Psoas muscle (tissue), 8 donors: ENCODE data around the gene KRT9. TPM values are rescaled to one million over a fixed set of nuclear protein-coding genes. Genes with fewer than 3 reads are reported as not detected.
"Not testable (repeated sequence)": the region's sequence is repeated elsewhere in the genome, so short reads cannot be mapped to it uniquely, and the experiment has no call there.

Experiments
- ATAC-seq, 4 donors: fragments of 200-7000 bp; cut with Tn5 transposase; one replicate each; pipeline ENCODE4 v1.9.1; 2020; ENCODE audit warnings: moderate library complexity in 3 of 4, mild to moderate bottlenecking in 2 of 4
- DNase-seq, 2 donors: peaks; one replicate each; pipeline ENCODE4 v3.0.0-alpha.2; 2020
- H3K27ac ChIP-seq: fragments of 200-600 bp; one replicate; pipeline ENCODE4 v1.8.0; 2022
- H3K27me3 ChIP-seq, 3 donors: fragments of 200-600 bp in 1 of 3; one replicate each; pipeline versions ENCODE4 v1.6.1 to v1.8.0; 2013 to 2022; ENCODE audit warnings: low read length in 2 of 3, mild to moderate bottlenecking in 2 of 3, moderate library complexity in 1 of 3; ENCODE audit not compliant: insufficient read depth in 3 of 3
- H3K36me3 ChIP-seq, 2 donors: fragments of 200-600 bp in 1 of 2; one replicate each; pipeline versions ENCODE4 v1.6.1 to v1.8.0; 2013 to 2022; ENCODE audit warnings: low read depth in 1 of 2, mild to moderate bottlenecking in 1 of 2, moderate library complexity in 1 of 2; ENCODE audit not compliant: insufficient read depth in 1 of 2
- H3K4me1 ChIP-seq: fragments of 200-600 bp; one replicate; pipeline ENCODE4 v1.8.0; 2022
- H3K4me3 ChIP-seq: fragments of 200-600 bp; one replicate; pipeline ENCODE4 v1.8.0; 2022; ENCODE audit warnings: mild to moderate bottlenecking
- H3K9me3 ChIP-seq: fragments of 200-600 bp; one replicate; pipeline ENCODE4 v1.8.0; 2022
- WGBS, 3 donors: extraction: QIAGEN DNeasy Blood & Tissue Kit; methylation state at CpG; one replicate each; pipeline versions ENCODE4 v1.1.6 to v1.1.7; 2013; 5-methylcytosine and 5-hydroxymethylcytosine counted together
- intact Hi-C, 2 donors: fragments of 100-400 bp; cut with DNase I; formaldehyde crosslinking; loops; one replicate each; pipeline versions ENCODE4 v1.11.0 to v1.14.2; 2022
- polyA plus RNA-seq, 3 donors: library from polyadenylated mRNA; stranded (reverse); fragments of 200-250 nt; gene quantifications; one replicate each; pipeline ENCODE4 v1.2.3, GENCODE V29; 2013
- total RNA-seq, 4 donors: library from RNA; stranded (reverse); fragmentation: NEBNext Ultra II Directional in 2 of 4; extraction: Animal tissue kit (Norgen Biotek cat#: 25700) in 2 of 4; gene quantifications; one replicate each; pipeline versions ENCODE4 v1.2.1 to v1.2.4, GENCODE V29; 2021 to 2023
- TF ChIP-seq, protein P1 (sequence below): fragments of 200-600 bp; IDR thresholded peaks from one replicate; pipeline ENCODE4 v1.8.0; 2022; ENCODE audit warnings: antibody characterized with exemption
- donor health status: healthy with polysubstance abuse.
- donor health status: DM: no; HTN: no; CAD: no; lungs with moderate emphysema.
- donor health status: Bipolar disorder and iron deficiency.
- donor health status: healthy.
- donor health status: DM: yes; HTN: yes; CAD: no.
- donor health status: DM: no; HTN: no; CAD: no.
- donor health status: DM: no; HTN: no; CAD: no.
- donor health status: DM: yes; HTN: yes; CAD: no.

The KRT9 gene
- total and polyA plus RNA-seq, 7 donors, result 0.01 TPM; not detected in 6

DNA sequence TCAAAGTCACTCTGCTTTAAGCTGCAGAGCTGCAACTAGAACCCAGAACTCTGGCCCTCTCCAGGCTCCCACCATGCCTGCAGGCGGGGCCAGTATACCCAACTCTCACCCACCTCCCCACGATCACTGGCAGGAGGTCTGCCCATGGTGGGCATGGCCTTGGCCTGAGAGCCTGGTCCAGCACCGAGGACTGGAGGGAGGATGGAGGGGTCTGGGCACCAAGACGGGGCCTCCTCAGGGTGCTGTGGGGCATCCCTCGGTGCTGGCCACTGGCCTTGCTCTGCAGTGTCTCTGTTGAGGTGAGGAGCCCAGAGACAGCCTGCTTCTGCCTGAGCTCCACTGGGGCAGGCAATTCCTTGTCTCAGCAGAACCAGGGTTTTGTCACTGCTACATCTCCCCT is 42.2 kb upstream of the KRT9 start:
- WGBS, 3 donors, result 81 to 90% (median 82%) methylated on average over 5 of the region's 5 CpGs
- DNase-seq (no peak), ATAC-seq (no peak)
- H3K4me3 ChIP-seq, result no peak overlapping the region
- intact Hi-C loops, result no loop called here
- TF ChIP-seq, protein P1, sequence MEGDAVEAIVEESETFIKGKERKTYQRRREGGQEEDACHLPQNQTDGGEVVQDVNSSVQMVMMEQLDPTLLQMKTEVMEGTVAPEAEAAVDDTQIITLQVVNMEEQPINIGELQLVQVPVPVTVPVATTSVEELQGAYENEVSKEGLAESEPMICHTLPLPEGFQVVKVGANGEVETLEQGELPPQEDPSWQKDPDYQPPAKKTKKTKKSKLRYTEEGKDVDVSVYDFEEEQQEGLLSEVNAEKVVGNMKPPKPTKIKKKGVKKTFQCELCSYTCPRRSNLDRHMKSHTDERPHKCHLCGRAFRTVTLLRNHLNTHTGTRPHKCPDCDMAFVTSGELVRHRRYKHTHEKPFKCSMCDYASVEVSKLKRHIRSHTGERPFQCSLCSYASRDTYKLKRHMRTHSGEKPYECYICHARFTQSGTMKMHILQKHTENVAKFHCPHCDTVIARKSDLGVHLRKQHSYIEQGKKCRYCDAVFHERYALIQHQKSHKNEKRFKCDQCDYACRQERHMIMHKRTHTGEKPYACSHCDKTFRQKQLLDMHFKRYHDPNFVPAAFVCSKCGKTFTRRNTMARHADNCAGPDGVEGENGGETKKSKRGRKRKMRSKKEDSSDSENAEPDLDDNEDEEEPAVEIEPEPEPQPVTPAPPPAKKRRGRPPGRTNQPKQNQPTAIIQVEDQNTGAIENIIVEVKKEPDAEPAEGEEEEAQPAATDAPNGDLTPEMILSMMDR, result no peak
- no peak overlapping the region for H3K27ac ChIP-seq
- peaks cover 0 to 1% (median 0%) of the 10 kb centered on the region in 3 donors for H3K27me3 ChIP-seq
- H3K36me3 ChIP-seq, result no peaks in the 10 kb centered on the region
- H3K9me3 ChIP-seq, result no peaks in the 10 kb centered on the region
- H3K4me1 ChIP-seq, result no peaks in the 10 kb centered on the region

DNA sequence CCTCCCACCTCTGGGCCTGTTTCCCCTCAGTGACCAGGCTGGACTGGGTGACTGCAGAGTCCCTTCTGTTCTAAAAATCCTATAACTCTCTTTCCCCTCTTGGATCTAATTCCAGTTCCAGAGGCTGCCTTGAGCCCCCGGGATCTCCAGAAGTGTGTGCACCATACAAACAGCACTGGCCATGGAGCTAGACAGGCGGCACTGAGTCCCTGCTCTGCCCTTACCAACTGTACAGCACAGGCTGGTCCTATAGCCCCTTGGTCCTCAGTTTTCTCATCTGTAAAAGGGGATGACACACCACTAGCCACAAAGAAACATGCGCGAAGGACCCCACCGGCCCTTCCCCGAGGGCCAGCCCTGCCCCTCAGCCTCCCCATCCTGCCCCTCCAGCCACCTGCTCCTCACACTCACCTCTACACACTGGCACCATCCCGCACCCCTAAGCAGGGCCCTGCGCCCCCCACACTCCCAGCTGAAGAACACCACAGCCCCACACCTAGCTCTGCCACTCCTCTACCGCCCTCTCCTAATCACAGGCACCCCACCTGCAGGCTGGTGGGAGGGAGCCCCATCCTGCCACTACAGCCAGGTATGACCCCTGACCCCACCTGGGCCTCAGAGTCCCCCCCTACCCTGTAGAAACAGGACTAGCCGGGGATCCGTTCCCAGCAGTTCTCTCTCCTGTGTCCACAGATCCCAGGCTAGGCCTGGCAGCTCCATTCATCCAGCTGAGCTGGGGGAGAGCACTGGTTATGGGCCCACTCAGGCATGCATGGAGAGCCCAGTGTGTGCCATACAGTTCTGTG is 41.6 kb upstream of the KRT9 start:
- 77 to 86% (median 84%) methylated on average over 11 of the region's 11 CpGs for WGBS, 3 donors
- H3K9me3 ChIP-seq, result no peaks in the 10 kb centered on the region
- peaks cover 0 to 1% (median 0%) of the 10 kb centered on the region in 3 donors for H3K27me3 ChIP-seq
- no peak for DNase-seq
- H3K36me3 ChIP-seq, result no peaks in the 10 kb centered on the region
- H3K27ac ChIP-seq, result no peak overlapping the region
- intact Hi-C loops, result no loop called here
- TF ChIP-seq, protein P1, result no peak
- H3K4me1 ChIP-seq, result no peaks in the 10 kb centered on the region
- ATAC-seq, result no peak
- no peak overlapping the region for H3K4me3 ChIP-seq

DNA sequence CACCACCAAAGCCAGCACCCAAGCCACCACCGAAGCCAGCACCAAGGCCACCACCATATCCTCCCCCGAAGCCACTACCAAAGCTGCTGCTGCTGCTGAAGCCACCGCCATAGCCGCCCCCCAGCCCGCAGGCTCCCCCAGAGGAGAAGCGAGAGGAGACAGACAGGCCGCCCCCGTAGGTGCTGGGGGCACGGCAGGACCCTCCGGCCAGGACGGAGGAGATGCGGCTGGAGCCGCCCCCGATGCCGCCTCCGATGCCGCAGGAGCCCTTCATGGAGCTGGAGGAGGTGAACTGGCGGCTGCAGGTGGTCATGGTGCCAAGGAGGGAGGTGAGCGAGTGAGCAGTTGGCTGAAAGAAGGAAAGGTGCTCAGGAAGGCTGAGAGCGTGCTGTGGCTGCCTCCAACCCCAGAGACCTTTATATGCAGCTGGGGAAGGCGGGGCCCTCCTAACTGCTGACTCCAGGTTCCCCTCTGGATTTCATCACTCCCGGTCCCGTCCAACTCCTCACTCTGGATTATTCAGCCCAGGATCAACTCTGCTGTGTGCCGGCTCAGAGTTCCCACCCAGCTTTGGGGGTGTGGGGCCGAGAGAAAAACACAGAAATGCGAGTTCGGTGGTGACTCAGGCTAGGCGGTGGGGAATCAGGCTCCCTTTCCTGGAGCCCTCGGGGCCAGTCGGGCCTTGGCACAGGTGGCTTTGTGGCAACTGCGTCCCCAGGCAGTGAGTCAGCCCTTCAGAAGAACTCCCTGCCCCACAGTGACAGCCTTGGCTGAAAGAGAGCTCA is 40.7 kb upstream of the KRT9 start, which contains the start of gene KRT16:
KRT16 (minus strand) TSS at position 392 of the 785 bp plus-strand sequence; CDS start at position 313, 79 bp downstream.
- H3K27ac ChIP-seq, H3K4me1 ChIP-seq, H3K27me3 ChIP-seq, H3K9me3 ChIP-seq, H3K4me3 ChIP-seq, intact Hi-C loops, H3K36me3 ChIP-seq: not testable (repeated sequence)
- WGBS, 3 donors, result 60 to 68% (median 67%) methylated on average over 23 to 31 of the region's 31 CpGs
- DNase-seq, result peak in 1 of 2 donors; percentile 30
- ATAC-seq, result peak in 2 of 4 donors; percentile 72 to 76

DNA sequence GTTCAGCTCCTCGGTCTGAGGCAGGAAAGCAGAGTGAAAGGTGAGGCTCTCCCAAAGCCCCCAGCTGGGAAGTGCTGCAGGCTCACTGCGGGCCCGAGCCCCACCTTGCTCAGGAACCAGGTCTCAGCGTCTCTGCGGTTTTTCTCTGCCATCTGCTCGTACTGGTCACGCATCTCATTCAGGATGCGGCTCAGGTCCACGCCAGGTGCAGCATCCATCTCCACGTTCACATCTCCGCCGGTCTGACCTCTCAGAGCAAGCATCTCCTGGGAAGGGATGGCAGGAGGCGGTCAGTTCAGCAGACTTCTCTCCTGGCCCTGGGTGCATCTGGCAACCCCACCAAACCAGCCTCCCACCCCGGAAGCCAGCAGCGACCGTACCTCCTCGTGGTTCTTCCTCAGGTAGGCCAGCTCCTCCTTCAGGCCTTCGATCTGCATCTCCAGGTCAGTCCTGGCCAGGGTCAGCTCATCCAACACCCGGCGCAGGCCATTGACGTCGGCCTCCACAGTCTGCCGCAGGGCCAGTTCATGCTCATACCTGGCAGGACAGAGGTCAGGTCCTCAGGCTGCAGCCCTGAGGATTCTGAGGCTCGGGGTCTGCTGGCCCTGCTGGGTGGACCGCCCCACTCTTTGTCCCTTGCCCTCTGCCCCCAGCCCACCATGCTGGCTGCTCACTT is 39.2 kb upstream of the KRT9 start:
- DNase-seq, result no peak
- no peak for ATAC-seq
- Histone ChIP-seq H3K4me3 (no peak overlapping the region), H3K36me3 (no peaks in the 10 kb centered on the region), H3K9me3 (peaks cover 12% of the 10 kb centered on the region), H3K4me1 (no peaks in the 10 kb centered on the region), H3K27ac (no peak overlapping the region), H3K27me3 (peaks cover 0 to 3% (median 0%) of the 10 kb centered on the region in 3 donors)
- intact Hi-C loops, result no loop called here
- TF ChIP-seq, protein P1, result no peak
- 83 to 89% (median 87%) methylated on average over 25 of the region's 25 CpGs for WGBS, 3 donors

DNA sequence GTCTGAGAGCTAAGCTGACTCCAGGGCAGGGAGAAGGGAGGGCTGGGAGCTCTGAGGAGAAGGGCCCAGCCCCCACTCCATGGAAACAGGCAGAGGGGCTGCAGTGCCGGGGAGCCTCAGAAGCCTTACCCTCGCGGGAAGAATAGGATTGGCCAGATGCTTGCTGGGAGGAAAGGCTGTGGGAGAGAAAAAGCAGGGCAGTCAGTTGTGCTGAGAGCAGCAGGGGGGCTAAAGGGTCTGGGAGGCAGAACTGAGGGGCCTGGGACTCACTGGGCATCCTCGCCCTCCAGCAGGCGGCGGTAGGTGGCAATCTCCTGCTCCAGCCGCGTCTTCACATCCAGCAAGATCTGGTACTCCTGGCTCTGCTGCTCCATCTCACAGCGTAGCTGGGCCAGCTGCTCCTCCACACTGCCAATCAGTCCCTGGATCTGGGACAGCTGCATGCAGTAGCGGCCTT is 38.2 kb upstream of the KRT9 start:
- intact Hi-C loops, ATAC-seq, H3K27me3 ChIP-seq, H3K4me1 ChIP-seq, DNase-seq, H3K36me3 ChIP-seq, H3K27ac ChIP-seq, H3K4me3 ChIP-seq: not testable (repeated sequence)
- H3K9me3 ChIP-seq, result peaks cover 14% of the 10 kb centered on the region
- WGBS, 3 donors, result 8 to 15% (median 14%) methylated on average over 10 of the region's 10 CpGs

DNA sequence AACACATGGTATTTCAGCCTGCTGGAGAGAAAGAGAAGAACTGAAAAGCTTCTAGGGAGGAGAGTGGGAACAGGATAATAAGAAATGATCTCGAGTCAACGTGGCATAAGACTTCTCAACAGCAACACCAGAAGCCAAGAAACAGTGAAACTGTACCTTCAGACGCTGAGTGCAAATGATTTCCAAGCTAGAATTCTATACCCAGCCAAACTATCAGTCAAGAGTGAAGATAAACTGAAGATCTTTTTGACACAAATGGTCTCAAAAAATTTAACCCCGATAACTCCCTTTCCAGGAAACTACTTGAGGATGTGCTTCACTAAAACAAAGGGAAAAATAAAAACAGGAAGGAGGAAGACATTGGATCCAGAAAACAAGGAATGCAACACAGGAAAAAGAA is 35.1 kb upstream of the KRT9 start:
- H3K4me3 ChIP-seq, H3K36me3 ChIP-seq, H3K4me1 ChIP-seq, ATAC-seq, H3K27me3 ChIP-seq, DNase-seq, intact Hi-C loops, H3K27ac ChIP-seq: not testable (repeated sequence)
- 63 to 90% (median 71%) methylated on average over 4 of the region's 4 CpGs for WGBS, 3 donors
- peaks cover 14% of the 10 kb centered on the region for H3K9me3 ChIP-seq
